NOMO-1 treated with DMSO at 0.1 percent for 48 hours (cell line): Measurements from ENCODE around the gene ING4.

Experiments used
- DNase-seq: peaks from one replicate; lab custom pipeline; 2025; ENCODE audit not compliant: unreplicated experiment; lab: John Stamatoyannopoulos, UW

The ING4 gene

DNA sequence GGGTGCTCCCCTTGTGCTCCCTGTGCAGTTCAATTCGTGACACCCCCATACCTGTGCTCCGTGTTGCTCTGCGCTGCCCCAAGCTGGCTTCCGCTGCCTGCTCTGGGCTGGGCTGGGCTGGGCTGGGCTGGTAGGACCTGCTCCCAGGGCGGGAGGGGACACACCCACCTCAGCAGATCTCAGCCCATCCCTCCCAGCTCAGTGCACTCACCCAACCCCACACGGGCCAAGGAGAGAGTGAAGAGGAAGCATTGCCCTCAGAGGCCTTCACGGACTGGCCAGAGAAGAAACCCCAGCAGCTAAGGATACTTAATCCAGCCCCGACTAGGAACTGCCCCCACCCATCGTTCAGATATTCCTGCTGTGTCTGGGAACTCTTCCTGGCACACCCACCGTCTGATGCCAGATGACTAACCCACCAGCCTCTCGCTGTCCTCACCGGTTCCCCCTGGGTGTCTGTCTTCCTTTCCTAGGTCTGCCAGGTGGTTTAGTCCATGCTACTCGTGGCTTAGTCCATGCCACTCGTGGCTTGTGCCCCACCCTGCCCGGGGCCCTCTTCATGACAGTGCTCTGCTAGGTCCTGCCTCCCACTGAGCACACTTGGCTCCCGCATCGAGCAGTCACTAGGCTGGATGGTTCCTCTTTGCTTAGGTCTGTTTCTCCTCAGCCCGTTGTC is 26.9 kb downstream of the ING4 start, which contains the start of gene LPAR5:
Gene LPAR5 (minus strand): TSS at position 104 of the 676 bp plus-strand sequence. CDS start 14,711 bp downstream, outside the sequence.
- DNase-seq = peak; percentile 23

DNA sequence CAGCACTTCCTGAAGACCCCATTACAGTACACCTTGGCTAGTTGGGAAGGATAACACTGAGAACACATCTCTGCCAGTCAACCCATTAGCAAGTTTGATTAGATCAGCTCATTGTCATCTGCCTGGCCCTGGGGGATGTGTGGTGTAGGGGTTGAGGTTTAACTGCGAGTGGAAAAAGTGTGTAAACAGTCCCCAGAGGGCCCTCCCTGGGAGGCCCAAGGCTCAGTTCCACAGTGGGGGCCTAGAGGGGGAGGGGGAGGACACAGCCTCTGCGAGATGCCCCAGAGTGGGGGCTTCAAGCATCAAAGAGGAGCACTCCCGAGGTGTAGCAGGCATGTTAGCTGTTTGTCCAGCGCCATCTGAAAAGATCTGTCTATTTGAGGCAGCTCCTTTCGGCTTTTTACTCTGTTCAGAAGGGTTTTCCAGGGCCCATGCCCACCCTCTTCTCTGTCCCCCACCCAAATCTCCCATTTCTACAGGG is 27.5 kb downstream of the ING4 start:
- no peak for DNase-seq

DNA sequence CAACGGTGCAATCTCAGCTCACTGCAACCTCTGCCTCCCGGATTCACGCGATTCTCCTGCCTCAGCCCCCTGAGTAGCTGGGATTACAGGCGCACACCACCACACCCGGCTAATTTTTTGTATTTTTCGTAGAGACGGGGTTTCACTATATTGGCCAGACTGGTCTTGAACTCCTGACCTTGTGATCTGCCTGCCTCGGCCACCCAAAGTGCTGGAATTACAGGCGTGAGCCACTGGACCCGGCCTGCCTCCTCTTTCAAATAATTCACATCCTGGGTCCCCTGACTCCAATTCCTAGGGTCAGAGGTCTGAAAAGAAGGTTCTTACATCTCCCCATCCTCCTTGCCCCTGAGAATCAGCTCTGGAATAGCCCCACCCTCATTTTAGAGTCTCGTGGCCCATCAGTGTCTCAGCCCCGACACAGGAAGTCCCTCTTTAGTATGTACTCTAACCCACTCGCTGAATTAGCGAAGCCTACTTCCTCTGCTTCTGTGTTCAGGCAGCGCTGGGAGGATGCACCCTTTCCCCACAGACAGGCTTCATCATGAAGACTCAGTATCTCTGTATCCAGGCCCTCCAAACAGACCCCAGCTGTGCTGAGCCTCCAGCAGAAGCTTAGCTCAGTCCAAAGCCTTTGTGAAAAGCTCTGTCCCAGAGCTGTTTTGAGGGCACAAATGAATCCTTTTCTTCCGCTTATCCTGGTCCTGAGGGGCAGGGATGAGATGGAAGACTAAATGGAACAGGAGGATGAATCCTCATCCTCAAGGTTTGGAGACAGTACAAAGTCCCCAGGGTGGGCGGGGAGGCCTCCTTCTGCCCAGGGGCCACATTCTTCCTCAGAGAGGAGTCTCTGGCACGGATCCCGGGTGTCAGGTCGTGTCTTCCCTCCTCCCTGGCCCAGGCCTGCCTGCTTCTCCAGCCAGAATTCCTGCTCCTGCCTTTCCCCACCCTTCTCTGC is 30.6 kb downstream of the ING4 start:
- DNase-seq = peak; percentile 34

DNA sequence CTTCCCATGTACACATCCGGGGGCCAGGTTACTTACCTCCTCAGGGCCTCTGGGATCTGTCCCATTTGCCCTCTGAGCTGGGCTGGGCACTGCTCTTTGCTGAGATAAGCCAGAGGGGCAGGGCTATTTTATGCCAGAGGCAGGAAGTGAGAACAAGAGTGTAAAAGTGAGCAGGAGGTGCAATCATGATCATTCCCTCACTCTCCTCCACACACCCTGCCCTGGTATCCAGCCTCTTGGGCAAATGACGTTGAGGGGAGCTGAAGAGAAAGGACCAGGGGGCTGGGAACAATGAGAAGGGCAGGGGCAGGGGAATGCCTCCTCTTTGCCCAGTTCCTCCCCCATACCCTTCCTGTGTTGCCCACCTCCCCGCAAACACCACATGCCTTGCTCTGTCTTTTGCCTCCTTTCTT is 31.4 kb downstream of the ING4 start:
- no peak for DNase-seq

DNA sequence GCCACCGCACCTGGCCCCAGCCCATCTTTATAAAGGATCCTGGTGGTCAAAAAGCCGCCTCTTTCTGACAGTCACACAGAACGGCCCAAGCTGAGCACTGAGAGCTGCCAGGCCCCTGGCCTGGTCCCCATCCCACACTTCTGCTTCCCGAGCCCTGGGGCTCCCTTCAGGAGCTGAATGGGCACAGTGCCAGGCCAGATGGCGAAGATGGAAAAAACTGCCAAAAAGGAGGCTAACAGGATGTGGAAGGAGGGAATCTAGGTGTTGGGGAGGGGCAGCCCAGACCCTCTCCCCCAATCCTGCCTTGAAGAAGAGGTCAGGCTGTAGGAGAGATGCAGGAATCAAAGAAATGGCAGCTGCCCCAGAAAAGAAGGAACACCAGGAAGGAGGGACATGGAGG is 32.2 kb downstream of the ING4 start:
- no peak for DNase-seq

DNA sequence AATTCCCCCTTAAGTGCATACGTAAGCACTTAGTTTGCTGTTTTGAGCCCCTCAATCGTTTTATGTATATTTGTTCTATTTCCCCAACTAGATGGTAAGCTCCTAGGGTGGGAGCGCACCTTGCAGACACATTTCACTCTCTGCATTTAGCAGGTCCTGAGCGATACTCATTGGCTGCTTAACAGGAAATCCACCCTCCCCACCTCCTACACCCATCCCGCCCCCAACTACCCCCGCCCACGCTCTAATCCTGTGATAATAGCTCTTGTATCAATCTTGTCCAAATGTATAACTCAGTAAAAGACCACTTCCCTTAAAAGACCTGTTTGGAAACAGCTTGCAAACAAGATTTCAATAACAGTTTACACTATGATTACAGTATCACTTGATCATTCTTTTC is 35.3 kb downstream of the ING4 start:
- DNase-seq = no peak

DNA sequence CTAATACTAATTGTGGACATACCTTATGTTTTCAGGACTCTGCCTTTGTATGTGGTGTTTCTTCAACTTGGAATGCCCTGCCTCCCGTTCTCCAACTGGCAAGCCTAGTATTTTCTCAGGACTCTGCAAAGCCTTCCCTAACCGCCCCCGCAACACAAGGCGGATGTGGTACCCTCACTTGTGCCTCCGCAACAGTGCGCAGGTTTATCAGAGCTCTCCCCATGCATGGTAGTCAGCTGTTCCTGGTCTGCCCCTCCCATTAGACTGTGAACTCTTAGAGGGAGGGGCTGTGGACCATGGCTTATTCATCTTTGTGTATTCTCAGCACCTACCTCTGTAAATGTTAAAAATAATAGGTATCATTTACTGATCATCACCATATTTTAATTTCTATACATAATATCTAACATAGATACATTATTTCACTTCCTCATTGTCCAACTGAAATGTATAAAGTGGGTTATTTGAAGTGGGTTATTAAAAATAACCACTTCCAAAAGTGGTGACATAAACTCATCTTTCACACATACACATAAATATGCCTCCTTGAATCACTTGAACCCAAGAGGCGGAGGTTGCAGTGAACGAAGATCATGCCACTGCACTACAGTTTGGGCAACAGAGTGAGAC is 36.1 kb downstream of the ING4 start:
- DNase-seq = no peak

DNA sequence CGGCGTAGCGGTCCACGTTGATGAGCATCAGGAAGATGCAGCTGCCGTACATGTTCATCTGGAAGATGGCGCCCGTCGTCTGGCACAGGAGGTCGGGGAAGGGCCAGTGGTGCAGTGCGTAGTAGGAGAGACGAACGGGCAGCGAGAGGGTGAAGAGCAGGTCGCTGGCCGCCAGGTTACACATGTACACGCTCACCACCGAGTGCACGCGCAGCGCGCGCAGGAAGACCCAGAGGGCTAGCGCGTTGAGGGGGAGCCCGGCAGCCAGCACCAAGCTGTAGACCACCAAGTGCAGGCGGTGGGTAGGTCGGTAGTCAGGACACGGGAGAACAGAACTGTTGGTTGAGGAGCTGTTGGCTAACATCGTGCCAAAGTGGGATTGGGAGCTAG is 42.0 kb downstream of the ING4 start:
- DNase-seq = no peak

DNA sequence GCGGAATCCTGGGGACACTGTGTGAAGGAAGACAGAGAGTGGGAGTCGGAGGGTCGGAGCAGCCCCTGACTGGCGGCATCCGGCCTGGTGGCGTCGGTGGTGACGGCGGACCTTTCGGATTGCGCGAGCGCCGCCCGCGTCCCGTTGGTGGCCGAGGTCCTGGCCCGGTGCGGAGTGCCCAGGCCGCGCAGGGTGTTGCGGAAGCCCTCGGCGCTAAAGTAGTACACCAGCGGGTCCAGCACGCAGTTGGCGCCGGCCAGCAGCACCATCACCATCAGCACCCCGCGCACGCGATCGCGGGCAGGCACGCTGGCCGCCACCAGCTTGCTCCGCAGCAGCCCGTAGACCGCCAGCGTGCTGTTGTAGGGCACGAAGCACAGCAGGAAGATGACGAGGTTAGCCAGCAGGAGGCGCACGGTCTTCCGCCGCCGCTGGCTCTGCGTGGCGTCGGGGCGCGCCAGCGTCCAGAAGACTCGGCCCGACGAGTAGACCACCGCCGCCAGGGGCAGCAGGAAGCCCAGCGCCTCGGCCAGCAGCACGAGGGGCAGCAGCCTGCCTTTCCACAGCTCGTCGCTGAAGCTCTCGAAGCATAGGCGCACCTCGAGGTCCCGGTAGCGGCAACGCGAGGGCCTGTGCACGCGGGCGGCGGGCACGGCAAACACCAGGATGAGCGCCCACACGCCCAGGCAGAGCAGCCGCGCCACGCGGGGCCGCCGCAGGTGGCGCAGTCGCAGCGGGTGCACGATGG is 42.6 kb downstream of the ING4 start:
- DNase-seq = no peak

DNA sequence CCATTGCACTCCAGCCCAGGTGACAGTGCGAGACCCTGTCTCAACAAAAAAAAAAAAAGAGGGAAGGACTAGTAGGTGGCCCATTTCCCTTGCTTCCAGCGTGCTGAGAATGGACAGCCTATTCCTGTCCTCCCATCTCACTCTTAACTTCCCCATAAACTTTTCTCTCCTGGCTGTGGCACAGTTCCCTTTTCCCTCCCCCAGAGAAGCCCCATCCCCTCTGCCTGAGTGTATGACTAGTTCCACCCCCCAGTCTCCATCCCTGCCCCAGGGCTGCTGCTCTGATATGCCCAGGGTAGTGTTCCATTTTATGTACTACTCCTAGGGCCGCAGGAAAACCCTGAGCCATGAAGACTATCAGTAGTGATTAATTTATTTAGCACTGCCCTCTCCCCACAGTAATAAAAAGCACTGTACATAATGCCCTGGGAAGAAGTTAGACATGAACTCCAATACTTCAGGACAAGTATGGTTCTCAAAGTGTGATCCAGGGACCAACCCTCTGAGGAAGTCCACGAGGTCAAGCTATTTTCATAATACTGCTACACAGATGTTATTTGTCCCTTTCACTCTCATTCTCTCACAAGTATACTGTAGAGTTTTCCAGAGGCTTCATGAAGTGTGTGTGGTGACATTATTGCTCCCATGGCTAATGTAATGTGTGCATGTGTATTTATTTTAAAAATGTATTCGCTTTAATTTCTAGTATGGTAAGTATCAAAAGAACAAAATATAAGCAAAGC is 44.3 kb downstream of the ING4 start:
- DNase-seq = no peak

DNA sequence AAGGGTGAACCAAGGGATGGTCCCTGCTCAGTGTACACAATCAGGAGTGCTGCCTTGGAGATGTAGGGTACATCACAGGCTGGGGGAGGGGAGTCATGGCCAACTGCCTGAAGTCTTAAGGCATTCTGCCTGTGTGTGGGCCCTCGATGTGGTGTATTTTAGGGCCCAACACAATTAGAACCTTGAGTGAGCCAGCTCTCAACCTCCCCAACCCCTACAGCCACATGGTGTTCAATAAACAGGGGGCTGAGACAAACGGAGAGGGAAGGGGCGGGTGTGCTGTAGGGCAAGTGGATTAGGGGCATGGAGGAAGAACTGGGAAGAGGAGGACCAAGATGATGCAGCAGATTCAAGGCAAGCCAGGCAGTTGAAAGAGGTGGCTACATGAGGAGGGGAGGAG is 47.1 kb downstream of the ING4 start:
- DNase-seq = no peak

DNA sequence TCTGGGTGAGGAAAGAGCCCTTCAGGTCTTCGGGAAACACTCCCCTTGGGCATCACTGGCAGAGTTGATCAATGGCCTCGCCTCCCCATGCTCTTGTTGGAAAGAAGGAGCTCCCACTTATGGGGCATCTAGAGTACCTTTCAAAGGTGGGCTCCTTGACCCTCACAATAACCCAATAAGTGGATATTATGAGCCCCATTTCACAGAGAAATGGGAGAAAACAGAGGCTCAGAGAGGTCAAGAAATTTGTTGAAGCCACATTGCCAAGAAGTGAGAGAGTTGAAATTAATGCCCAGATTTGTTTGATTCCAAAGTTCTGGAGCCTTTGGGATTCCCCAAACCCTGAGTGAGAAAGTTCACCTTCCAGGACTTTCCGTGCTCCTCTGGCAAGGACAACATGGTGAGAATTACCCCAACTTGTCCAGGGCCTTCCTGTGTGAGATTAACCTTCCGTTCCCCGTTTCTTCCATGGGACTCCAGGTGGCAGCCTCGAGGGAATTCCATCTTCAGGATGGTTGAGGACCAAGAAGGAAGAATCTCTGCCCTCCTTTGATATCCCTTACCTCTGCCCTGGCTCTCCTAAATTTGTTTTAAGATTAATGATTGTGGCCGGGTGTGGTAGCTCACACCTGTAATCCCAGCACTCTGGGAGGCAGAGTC is 48.3 kb downstream of the ING4 start:
- DNase-seq = no peak

DNA sequence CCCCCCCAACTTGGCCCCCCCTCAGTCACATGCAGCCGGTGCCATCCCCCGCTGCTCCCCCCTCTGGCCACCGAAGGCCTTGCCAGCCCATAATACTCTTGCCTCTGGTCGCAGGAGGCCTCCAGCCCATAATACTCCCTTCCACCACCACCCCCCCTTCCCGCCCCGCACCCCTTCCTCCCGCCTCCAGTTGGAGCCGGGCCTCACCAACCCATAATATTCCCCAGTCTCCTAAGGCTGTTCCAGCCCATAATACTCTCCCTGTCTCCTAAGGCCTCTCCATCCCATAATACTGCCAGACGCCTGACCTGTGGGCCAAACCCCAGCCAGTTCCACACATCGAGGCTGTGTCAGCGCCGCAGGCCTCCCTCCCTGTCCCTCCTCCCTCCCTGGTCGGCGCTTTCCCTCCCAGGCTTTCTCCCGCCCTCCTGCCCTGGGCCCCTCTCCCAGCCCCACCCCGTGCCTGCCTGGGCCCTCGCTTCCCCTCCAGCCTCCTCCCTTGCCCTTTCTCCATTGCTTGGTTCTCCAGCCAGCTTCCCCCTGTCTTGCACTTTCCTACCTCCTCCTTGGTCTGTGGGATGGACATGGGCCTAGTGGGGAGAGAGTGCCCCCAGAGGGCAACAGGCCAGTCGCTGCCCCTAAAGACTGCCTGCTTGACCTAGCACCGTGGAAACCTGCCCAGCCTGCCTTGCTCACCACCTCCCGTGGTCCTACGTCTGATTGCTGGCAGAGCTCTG is 49.0 kb downstream of the ING4 start:
- DNase-seq = peak; percentile 99

DNA sequence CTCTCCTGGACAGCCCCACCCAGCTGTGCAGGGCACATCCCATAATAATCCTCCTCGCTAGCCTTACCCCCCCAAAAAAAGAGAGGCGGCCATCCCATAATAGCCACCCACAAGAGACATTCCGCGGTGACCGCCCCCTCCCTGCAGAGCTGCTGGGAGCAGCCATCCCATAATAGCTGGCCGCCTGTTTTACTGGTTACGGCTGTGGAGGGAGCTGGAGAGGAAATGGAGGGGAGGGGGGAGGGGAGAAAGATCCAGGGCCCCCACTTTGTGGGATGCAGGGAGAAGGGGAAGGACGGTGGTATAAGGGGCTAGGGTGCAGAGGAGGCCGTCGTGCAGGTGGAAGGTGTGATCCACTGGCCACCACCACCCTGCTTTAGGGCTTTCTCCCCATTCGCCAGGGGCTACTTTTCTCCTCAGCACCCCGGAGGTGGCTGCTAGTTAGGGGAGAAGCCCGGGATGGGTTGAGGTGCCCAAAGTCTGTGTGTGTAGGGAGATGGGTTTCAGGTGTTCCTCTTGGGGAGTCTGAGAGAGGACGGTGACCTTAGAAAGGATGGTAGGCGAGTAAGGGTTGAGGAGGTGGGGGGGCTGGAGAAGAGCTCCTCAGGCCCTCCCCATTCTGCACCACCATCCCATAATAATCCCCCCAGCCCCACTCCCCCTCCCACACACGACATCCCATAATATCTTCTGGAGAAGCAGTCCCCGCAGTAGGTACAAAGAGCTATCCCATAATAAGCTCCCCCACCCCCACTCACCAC is 49.7 kb downstream of the ING4 start:
- DNase-seq = peak; percentile 85

DNA sequence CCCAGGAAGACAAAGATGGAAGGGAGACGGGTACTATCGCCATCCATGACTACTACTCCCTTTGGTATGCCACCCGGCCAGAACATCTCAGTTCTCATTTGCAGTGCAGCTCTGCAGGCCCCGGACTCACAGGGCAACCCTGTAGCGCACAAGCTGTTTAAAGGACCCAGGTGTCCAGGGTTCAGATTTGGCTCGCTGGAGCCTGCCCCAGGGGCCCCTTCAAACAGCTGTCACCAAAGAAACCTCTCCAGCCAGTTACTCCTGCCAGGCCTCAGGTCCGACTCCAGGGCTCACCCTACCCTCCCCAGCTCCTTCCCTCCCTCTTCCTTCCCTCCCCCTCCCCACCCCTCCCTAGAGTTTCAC is 50.3 kb downstream of the ING4 start:
- DNase-seq = no peak

DNA sequence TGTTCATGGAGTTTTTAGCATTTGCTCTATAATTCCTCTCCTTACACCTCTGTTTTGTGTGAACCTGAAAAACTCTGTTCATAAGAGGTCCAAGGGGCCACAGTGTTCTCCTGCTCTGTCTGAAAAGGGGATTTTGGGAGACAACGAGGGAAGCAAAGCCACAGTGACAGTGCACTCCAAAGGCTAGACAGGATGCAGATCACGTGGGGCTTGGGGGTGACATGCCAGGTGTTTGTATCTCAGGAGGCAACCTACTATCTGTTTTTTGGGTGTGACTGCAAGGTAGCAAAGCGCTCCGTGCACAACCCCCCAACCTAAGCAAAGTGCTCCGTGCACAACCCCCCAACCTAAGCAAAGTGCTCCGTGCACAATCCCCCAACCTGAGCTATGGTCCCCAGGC is 50.7 kb downstream of the ING4 start:
- DNase-seq = no peak

DNA sequence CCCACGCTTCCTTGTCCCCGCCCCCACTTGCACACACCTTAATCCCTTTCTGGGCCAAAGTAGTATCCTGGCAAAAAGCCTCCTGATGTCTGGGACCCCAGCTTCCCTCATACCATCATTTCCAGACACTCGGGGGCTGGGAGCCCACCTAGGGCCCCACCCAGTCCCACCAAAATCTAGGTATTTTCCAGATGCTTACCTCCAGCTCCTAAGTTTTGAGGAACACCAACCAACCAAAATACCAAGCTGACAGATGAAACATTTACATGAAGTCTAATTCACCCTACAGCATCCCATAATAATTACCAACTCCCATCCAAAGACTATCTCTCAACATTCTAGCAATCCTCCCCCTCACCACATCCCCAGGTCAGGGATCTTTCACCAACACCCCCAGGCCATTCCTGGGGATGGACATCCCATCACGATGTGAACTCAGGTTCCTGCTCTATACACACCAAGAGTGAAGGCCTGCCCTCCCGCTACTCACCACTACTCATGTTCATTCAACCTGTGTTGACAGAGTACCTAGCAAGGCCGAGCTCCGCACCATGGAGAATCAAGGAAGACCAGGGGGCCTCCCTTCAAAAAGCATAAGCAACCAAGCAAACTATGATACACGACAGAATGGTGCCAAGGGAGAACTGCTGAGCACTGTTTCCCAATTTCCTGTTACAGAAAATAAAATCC is 54.2 kb downstream of the ING4 start:
- DNase-seq = no peak
